GM21360 (cell line): ENCODE measurements around the gene PRDM10.

Experiments
- ATAC-seq: cut with Tn5 transposase; IDR thresholded peaks from one replicate; pipeline ENCODE4 v1.9.1; 2021; ENCODE audit warnings: mild to moderate bottlenecking, moderate library complexity; ENCODE audit not compliant: unreplicated experiment

The PRDM10 gene

DNA sequence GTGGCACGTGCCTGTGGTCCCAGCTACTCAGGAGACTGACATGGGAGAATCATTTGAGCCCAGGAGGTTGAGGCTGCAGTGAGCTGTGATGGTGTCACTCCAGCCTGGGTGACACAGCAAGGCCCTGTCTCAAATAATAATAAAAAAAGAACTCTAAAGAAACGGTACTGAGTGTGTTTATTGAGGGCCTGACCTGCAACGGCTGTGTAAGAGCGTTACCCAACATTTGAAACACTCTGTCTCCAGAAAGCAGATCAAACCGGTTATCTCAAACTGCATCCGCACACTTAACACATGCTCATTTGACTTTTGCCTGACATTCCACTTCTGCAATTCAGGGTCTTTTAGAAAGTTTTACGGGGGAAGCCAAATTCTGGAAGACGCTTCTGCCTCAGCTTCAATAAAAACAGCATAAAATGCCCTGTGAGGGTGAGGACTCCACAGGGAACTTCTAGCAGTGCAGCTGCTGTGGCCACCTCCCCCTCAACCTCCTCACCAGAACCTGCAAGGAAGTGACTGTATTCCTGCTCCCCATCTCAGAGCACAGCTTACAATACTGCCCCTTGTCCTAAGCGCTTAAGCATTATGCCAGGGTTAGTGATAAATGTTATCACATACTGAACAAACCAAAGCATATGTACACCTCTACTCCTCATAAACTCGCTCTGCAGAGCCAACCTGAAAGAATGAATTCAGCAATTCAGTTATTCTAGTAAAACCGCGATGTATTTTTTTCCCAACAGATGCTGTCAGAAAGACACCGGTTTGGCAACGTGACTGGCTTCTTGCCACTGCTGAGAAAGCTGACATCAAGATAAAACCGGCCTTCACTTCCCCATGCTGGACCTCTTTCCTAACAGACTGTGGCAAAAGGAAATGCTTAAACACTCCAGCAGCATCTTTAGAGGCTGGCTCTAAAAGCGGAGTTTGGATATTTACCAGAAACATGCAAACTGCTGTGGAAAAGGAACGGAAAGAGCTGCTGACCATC lies 52.2 kb downstream of the PRDM10 start:
- ATAC-seq = no peak

DNA sequence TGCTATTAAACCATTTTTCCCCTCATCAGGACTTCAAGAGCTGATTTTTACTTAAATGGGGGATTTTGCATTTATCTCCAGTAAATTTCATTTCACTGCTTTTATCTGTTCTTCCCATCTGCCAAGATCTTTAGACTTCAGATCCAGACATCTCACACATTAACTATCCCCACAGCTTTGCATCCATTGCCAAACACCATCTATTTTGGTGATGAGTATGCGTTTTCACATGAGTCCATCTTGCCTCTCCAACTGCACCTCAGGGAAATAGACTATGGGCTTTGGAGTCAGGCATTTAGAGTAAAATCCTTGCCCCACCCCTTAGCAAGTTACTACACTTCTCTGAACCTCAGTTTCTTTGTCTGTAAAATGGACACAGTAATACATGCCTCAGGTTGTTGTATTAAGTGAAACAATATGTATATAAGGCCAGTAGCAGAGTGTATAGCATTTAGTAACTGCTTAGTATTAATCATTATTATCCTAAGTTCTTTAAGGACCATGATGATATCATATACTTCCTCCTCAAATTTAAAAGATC lies 53.6 kb downstream of the PRDM10 start:
- ATAC-seq = no peak

DNA sequence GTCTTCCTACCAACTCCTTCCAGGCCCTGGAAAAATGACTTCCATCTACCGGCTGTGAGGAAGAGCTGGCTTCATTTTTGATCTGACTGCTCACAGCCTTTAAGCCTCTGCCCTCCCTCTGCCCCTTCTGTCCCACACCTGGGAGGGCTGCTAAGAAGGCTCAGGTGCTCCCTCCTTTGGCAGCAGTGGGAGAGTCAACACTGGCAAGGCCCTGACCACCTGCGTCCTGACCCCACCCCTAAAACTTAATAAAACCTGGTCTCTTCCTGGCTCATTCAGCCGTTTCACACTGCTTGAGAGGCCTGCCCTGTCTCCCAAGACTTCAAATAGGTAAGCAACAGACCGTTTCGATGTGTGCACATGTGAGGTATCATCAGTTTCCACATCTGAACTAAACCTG lies 55.2 kb downstream of the PRDM10 start:
- ATAC-seq = no peak

DNA sequence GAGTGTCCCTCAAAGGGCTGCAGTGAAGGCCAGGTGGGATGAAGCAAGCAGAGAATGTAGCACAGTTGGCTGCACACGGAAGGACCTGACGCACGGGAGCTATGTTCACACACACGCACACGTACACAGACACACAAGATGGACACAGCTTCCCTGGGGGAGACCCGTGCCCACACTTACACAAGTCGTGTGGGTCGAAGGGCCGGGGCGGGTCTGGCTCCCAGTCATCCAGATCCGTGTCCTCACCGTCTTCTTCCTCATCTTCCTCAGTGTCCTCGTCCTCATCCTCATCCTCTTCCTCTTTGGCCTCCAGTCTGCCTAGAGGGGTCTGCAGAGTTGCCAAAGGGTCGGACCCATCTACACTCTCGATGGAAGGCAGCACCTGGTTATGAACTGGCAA lies 55.7 kb downstream of the PRDM10 start:
- ATAC-seq = no peak

DNA sequence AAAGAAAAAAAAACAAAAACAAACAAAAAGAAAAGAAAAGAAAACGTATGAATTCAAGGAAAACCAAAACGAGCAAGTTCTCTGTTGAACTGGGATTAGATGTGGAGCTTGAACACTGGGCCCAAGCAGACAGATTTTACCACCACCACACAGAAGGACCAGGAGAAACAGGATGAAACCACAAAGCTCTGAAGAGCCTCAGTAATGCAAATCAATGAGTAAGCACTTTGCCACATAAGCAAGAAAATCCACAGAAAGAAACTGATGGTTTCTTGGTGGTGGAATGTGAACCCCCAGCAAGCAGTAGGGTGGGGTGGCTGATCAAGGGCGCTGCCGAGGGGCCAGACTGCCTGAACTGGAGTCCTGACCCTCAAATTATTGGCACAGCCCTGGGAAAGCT lies 56.4 kb downstream of the PRDM10 start:
- ATAC-seq = no peak

DNA sequence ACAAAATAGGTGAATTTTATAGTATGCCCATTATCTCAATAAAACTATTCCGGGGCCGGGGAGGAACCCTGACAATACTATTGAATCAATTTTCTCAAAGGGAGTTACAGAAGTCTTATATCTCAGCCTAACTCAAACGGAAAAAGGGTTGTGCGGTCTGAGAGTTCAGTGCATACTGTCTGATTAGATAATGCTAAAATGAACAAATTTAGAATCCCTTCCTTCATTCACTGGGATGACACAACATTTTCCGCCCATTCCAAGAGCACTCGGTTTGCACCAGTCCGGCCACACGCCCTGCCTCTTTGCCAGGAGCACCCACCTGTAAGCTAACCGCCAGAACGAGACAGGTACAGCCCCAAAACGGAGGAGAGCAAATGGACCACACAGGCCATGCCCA lies 57.3 kb downstream of the PRDM10 start:
- no peak for ATAC-seq

DNA sequence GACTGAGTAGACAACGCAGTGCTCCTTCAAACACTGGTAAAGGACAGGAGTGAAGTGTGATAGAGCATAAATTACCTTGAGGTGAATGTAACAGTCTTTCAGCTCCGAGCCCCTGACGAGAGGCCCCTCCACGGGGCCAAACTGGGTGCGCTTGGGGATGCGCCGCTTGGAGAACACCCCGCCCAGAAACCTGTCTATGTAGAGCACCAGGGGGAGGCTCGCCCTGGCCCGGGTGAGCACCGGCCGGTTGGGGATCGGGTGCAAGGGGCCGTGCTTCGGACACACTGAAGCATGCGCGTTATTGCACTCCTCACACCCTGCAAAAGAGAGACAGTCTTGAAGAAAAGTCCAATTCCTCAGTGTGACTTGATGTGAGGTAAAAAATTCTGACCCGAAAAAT lies 57.9 kb downstream of the PRDM10 start:
- ATAC-seq = no peak

DNA sequence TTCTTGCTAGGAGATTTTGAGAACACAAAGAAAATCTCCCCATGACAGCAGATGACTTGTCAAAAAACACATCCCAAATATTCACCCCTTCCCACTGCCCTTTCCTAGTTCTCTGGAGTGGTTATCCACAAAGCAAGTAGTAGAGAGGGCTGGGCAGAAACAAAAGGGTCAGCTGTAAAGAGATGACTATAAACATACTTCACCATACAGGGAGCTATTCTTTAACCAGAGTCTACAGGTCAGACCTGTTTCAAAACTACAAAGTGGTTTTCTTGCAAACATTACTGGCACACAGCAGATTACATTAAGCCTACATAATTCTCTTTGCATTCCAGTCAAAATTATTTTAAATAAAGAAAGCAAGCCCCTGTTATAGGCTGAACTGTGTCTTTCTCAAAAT lies 59.6 kb downstream of the PRDM10 start:
- no peak for ATAC-seq

DNA sequence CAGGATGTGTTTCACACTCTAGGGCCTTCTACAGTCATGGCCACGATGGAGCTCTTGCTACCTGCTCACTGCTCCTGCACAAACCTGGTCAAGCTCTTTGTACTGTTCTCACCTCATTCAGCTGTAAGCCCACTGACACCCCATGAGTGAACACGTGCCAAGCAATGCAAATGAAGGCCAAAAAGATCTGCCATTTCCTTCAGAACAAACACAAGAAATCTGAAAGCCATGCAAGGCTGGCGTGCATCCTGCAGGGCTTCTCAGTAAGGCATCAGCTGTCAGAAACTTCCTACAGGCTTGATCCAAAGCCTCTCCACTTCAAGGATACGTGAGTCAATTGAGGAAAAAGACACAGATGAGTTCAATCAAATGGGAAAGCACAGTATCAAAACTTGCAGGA lies 63.1 kb downstream of the PRDM10 start:
- no peak for ATAC-seq

DNA sequence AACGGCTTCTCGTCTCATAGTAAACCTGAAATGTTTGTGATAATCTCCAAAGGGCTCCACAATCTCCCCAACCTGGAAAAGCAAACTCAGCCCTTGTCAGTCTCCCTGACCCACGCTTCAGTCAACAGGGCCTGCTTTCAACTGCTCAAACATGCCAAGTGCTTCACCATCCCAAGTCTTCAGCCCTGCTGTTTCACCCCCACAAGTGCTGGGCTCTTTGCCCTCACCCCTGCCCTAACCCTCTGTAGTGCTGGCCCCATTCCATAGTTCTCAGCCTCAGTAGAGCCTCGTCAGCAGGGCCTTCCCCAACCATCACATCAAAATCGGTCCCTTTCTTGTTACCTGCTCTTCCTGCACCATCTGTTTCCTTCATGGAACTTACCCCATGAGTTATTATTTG lies 63.9 kb downstream of the PRDM10 start:
- ATAC-seq = no peak

DNA sequence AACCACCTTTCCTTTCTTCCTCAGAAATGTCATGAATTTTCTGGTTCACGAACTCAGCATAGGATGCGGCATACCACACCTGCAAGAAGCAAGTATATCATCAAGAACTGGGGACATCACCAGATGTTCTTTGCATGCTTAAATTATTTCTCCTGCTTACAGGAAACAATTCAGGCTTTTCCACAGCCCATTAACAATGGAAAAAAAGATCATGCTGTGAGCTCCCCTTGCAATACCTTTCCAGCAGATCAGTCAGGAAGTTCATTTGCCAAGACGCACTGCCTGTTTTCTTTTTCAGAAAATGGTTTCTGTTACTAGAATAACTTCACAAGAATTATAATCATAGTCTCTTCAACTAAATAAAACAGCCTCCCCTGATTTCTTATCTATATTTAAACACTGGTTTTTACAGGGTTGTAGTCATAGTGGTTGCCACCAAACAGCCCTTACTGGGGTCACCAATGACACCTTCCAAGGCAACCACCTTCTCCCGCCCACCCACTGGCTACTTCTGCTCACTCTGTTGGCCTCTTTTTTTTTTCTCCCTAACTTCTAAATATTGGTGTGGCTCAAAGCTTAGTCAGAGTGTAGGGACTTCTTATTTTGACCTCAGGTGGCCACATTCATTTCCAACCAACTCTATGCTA lies 64.9 kb downstream of the PRDM10 start:
- no peak for ATAC-seq

DNA sequence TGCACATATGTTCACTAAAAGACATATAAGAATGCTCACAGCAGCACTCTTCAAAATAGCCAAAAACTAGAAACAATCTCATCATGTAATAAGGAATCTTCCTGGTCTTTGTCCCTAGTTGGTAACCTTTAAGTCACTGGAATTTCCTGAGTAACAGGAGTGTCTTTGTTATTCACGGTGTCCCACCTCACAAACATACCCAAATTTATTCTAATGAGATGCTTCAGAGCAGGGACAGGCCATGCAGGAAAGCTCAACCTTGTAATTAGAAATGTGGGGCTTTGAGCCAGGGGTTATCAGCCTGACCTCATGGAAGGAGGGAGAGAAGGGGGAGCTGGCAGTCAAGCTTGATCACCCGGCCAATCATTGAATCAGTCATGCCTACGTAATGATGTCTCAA lies 66.9 kb downstream of the PRDM10 start:
- no peak for ATAC-seq

DNA sequence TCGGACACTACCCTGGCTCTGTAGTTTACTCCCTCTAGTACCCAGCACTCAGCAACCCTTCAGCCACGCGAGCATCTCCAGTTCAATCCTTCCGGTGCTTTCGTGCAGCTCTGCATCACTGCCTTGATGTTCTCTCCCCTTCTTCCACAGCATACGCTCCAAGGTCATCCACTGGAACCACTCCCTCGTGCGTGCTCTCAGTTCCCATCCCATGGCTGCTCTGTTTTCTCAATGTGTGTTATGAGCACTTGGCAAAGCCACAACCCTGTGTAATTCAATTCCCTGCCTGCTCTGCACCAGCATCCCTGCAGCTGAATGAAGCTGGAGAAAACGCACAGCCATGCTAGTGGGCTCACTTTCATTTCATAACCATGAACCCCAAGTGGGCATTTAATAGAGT lies 68.7 kb downstream of the PRDM10 start:
- ATAC-seq = no peak

DNA sequence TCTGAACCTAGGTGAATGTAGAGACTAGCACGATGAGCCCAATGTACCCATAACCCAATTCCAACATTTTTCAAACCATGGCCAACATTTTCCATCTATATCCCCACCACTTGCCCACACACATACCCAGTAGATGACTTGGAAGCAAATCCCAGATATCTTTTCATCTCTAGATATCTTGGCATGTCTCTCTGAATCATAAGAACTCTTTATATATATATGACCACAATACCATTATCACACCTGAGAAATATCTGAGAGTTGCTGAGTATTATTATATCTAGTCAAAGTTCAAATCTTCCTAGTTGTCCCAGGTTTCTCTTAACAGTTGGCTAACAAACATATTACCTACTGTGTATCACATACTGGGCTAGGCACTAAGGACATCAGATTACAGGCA lies 69.4 kb downstream of the PRDM10 start:
- ATAC-seq = no peak

DNA sequence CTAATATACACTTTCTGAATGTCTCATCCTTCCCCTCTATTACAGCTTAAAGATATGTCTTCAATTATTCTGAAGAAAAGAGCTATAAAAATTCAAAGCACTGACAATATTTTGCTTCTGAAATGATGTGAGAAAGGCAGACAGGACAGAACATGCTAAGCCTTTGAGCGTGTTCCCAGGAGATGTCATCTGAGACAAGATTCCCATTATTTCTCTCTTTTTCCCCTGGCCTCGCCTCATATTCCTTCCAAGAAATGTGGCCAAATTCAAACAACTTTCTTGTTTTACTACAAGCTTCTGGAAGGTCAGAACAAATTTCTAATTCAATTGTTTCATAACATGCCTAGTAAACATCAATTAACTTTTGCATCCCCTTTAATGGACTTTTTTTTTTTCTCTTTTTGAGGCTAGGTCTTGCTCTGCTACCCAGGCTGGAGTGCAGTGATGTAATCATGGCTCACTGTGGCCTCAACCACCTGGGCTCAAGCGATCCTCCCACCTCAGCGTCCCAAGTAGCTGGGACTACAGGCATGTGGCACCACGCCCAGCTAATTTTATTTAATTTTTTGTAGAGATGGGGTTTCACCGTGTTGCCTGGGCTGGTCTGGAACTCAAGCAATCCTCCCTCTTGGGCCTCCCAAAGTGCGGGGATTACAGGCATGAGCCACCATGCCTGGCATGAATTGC lies 70.1 kb downstream of the PRDM10 start:
- no peak for ATAC-seq

DNA sequence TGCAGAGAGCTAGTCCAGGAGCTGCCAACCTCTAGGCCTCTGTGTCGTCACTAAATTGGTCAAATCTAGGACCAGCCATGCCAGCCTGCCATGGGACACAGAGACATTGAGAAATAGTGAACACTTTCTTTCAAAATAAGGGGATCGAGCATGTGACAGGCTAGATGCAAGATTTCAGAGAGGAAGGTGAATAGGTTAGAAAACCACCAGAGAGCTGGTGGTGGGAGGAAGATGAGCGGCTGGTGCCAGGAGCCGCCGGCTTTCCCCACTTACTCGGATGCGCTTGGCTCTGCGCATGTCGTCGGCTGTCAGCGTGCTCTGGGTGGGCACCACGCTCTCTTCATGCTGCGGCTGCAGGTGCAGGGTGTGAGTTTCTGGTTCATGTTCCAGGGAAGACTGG lies 71.9 kb downstream of the PRDM10 start:
- ATAC-seq = no peak

DNA sequence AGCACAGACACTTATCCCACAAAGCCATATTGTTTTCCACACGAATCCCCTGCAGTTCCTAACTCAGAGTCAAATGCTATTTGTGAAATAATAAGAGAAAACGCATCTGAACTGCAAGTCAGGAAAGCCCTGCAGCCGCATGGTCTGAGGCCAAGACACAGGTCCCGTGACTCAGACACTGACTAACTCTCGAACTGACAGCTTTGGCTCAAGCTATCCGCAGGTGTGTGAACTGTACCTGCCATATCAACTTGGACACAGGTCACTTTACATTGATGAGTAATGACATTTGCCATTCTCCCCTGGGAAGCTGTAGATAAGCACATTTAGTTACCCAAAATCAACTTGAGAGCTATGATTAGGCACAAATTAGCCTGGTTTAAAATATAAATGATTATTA lies 72.3 kb downstream of the PRDM10 start:
- ATAC-seq = no peak

DNA sequence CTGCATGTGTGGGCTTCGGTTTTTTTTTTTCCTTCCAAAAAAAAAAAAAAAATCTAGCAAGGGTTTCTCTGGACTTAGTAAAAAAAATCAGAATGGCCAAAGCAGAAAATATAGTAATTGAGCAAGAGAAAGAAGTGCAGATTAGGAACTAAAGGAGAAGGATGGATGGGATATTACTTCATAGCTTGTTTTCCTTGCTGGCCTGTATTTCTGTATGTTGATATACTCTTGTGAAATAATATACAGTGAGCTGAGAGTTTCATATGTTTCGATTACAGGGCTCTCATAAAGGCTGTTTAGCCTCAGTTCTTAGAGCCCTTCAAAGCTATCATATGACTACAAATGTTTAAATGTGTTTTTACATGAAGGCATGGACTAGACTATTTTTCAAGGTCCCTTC lies 72.9 kb downstream of the PRDM10 start:
- ATAC-seq = no peak

DNA sequence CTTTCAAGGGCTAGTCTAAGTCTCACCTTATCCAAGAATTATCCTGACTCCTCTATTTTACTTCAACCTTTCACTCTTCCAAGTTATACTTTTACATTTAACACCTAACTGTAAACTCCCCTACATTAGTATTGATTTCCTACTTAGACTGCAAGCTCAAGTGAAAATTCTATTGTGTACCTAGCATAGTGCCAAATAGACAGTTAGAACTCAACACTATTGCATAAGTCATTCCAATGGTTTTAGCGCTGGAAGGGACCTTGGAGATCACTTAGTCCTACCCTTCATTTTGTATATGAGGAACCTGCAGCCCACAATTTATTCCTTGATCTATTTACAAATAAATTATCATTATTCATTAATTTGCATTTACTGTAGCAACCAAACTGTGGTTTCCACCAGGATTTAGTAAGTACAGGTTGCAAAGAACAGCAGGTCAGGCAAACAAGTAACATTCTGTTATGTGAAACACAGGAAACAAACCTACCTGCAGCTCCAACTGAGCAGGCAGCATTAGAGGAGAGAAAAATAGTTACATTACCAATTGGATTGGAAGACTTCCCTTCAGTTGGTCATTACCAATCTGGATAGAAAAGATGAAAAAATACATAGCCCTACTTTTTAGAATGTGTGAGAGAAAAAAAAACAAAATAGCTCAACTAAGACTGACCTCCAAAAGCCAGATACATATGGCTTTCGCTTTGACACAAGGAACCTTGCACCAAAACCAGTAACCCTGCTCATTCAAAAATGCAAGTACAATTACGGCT lies 73.5 kb downstream of the PRDM10 start:
- ATAC-seq = no peak

DNA sequence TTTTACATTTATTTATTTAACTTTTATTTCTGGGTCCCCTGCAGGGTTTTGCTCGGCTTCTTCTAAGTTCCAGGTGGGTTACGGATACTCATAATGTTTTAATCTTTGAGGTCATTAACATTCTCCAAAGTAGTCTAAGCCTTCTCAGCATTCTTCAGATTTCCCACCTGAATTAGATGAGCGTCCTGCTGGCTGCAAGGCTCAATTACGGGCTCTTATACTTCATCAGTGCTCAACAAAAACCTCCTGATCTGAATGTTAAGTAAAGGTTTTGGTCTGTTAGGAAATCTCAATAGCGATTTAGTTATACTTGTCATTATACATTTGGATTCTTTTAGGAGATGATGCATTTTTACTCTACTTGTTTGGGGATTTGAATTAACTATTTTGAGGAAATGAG lies 80.0 kb downstream of the PRDM10 start:
- no peak for ATAC-seq

DNA sequence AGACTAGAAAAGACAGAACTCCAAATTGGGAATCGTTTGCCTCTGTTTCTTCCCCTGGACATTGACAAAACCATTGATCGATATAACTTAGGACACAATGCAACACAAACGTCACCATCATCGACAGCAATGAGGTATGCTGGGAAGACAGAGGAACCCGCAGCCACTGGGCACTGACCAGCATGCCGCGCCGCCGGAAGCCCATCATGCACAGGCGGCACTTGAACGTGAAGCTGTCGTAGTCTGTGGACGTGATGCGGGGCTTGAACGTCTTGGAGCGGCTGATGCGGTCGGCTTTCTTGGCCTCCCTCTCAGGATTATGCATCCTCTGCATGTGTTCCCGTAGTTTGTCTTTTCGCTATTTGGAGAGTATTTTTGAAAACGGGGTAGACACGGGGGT lies 84.3 kb downstream of the PRDM10 start:
- no peak for ATAC-seq
